Parathyroid adenoma (tissue), 2 donors: Measurements from ENCODE around the gene GRIA1.

Source experiments
- H2AFZ ChIP-seq: fragments of 300-600 bp; sonication (generic); one replicate; pipeline ENCODE4 v1.7.0; 2017; ENCODE audit warnings: antibody characterized with exemption, mild to moderate bottlenecking
- H3K27ac ChIP-seq: fragments of 300-600 bp; sonication (generic); one replicate; pipeline ENCODE4 v1.7.0; 2017
- H3K27me3 ChIP-seq: fragments of 300-600 bp; sonication (generic); one replicate; pipeline ENCODE4 v1.7.0; 2017; ENCODE audit warnings: low read length; ENCODE audit not compliant: control insufficient read depth, insufficient read depth
- H3K36me3 ChIP-seq: fragments of 300-600 bp; sonication (generic); one replicate; pipeline ENCODE4 v1.7.0; 2017; ENCODE audit warnings: low read length; ENCODE audit not compliant: control insufficient read depth, insufficient read depth
- H3K4me1 ChIP-seq: fragments of 300-600 bp; sonication (generic); one replicate; pipeline ENCODE4 v1.7.0; 2017; ENCODE audit warnings: control low read depth
- H3K4me2 ChIP-seq: fragments of 300-600 bp; sonication (generic); one replicate; pipeline ENCODE4 v1.7.0; 2017; ENCODE audit warnings: low read length
- H3K4me3 ChIP-seq: fragments of 300-600 bp; sonication (generic); one replicate; pipeline ENCODE4 v1.7.0; 2017; ENCODE audit warnings: low read depth, low read length
- H3K79me2 ChIP-seq: fragments of 300-600 bp; sonication (generic); one replicate; pipeline ENCODE4 v1.7.0; 2017; ENCODE audit warnings: control low read depth
- H3K9ac ChIP-seq: fragments of 300-600 bp; sonication (generic); one replicate; pipeline ENCODE4 v1.7.0; 2017; ENCODE audit warnings: mild to moderate bottlenecking
- H3K9me3 ChIP-seq: fragments of 300-600 bp; sonication (generic); one replicate; pipeline ENCODE4 v1.7.0; 2017; ENCODE audit warnings: low read length; ENCODE audit not compliant: control insufficient read depth
- TF ChIP-seq, protein P1 (sequence below): fragments of 300-600 bp; sonication (generic); IDR thresholded peaks from one replicate; pipeline ENCODE4 v1.7.0; 2017; ENCODE audit warnings: antibody characterized with exemption, mild to moderate bottlenecking
- donor health status: primary hyperparathyroidism.

Gene GRIA1

GRCh38 chr5:153480401-153480800 is 10.1 kb upstream of the GRIA1 start:
- Histone ChIP-seq H3K4me2 (no peak overlapping the region), H3K36me3 (no peaks in the 10 kb centered on the region)
- TF ChIP-seq, protein P1, sequence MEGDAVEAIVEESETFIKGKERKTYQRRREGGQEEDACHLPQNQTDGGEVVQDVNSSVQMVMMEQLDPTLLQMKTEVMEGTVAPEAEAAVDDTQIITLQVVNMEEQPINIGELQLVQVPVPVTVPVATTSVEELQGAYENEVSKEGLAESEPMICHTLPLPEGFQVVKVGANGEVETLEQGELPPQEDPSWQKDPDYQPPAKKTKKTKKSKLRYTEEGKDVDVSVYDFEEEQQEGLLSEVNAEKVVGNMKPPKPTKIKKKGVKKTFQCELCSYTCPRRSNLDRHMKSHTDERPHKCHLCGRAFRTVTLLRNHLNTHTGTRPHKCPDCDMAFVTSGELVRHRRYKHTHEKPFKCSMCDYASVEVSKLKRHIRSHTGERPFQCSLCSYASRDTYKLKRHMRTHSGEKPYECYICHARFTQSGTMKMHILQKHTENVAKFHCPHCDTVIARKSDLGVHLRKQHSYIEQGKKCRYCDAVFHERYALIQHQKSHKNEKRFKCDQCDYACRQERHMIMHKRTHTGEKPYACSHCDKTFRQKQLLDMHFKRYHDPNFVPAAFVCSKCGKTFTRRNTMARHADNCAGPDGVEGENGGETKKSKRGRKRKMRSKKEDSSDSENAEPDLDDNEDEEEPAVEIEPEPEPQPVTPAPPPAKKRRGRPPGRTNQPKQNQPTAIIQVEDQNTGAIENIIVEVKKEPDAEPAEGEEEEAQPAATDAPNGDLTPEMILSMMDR: no peak

DNA sequence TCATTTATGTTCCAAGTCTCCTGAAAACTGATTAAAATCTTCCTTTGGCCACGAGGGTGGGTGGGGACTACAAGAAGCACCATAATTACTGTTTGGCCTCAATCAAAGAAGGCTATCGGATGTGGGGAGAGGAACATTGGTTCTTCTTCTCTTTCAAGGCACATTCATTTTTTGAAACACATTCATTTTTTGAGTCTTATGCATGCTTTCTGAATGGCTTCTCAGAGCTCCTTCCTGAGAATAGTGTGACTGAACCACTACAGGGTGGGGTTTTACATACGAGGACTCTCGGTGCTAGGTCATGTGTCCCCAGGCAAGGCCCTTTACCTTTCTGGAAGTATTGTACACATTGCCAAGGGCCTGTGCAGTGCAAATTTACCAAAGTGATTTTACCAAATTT is 7.0 kb upstream of the GRIA1 start:
- Histone ChIP-seq H3K4me1 (no peaks in the 10 kb centered on the region), H3K4me3 (no peak overlapping the region), H3K27ac (no peak overlapping the region), H3K9ac (no peak overlapping the region), H3K79me2 (no peaks in the 10 kb centered on the region), H2AFZ (no peak overlapping the region), H3K9me3 (no peaks in the 10 kb centered on the region), H3K4me2 (no peak overlapping the region), H3K27me3 (no peaks in the 10 kb centered on the region), H3K36me3 (no peaks in the 10 kb centered on the region)
- TF ChIP-seq, protein P1: no peak

More at GRCh38 chr5:153480401-153480800, 10.1 kb upstream of the GRIA1 start:
- no peaks in the 10 kb centered on the region for H3K79me2 ChIP-seq
- H3K9ac ChIP-seq: no peak overlapping the region
- H3K9me3 ChIP-seq: no peaks in the 10 kb centered on the region
- no peak overlapping the region for H3K27ac ChIP-seq
- H2AFZ ChIP-seq: no peak overlapping the region
- H3K4me1 ChIP-seq: no peaks in the 10 kb centered on the region
- no peak overlapping the region for H3K4me3 ChIP-seq
- no peaks in the 10 kb centered on the region for H3K27me3 ChIP-seq

- Histone ChIP-seq H3K4me1 (no peaks in the 10 kb centered on the region), H3K4me2 (no peak overlapping the region), H3K9ac (no peak overlapping the region), H3K79me2 (no peaks in the 10 kb centered on the region), H3K4me3 (no peak overlapping the region), H3K27ac (no peak overlapping the region), H2AFZ (no peak overlapping the region), H3K27me3 (no peaks in the 10 kb centered on the region), H3K36me3 (no peaks in the 10 kb centered on the region), H3K9me3 (no peaks in the 10 kb centered on the region)
- TF ChIP-seq, protein P1: no peak
Observed at GRCh38 chr5:153485641-153486040, 4.8 kb upstream of the GRIA1 start.

DNA sequence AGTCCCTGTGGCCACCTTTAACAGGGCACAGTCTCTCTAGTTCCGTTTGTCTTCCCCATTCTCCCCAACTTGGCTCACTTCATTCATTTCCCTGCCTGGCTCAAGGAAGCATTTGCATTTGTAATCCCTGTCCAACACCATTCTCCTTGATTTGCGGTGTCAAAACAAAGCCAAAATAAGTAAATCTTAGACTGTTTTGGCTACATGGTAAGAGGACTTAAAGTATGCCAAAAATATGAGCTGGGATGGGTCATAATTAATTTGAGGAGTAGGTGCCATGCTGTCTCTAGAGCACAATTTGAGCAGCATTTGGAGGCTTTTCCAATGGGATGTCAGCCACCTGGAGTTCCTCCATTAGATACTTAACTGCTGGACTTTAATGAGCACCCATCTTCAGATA is 3.7 kb upstream of the GRIA1 start:
- Histone ChIP-seq H3K79me2 (no peaks in the 10 kb centered on the region), H3K4me3 (no peak overlapping the region), H3K27me3 (no peaks in the 10 kb centered on the region), H3K4me2 (no peak overlapping the region), H3K9ac (no peak overlapping the region), H3K36me3 (no peaks in the 10 kb centered on the region), H3K4me1 (no peaks in the 10 kb centered on the region), H3K9me3 (no peaks in the 10 kb centered on the region), H2AFZ (no peak overlapping the region), H3K27ac (no peak overlapping the region)
- TF ChIP-seq, protein P1: no peak

DNA sequence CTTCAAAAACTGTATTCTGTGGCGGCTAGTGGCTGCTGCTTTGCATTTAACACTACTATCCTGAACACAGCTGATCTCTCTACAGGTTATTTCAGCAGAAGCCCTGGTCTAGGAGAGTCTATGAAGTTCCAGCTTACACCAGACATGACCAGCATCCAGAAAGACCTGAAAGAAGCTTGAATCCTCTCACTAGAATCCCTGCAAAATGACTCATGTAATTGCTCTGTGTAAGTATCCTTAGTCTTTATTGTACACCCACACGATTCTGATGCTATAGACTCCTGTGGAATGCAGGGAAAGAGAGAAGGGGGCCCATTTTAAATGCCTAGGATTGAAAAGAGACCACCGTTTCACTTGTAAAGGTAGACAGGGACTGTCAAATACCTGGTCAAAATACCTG is 859 bp upstream of the GRIA1 start:
- TF ChIP-seq, protein P1: no peak
- H3K4me3 ChIP-seq: no peak overlapping the region
- H3K79me2 ChIP-seq: no peaks in the 10 kb centered on the region
- no peaks in the 10 kb centered on the region for H3K36me3 ChIP-seq
- no peak overlapping the region for H3K4me2 ChIP-seq
- no peak overlapping the region for H2AFZ ChIP-seq
- H3K27ac ChIP-seq: no peak overlapping the region
- no peaks in the 10 kb centered on the region for H3K27me3 ChIP-seq
- no peaks in the 10 kb centered on the region for H3K4me1 ChIP-seq
- no peaks in the 10 kb centered on the region for H3K9me3 ChIP-seq
- H3K9ac ChIP-seq: no peak overlapping the region
